Activated T-cell treated with anti-CD3 and anti-CD28 coated beads, Interleukin-2, amount 50 U/mL, for 48 hours (primary cell): ENCODE data around the gene CELA2A.
A peak's percentile ranks its signal among the peaks of the same experiment; 100 is the strongest.
"Not testable (repeated sequence)": the region's sequence is repeated elsewhere in the genome, so short reads cannot be mapped to it uniquely, and the experiment has no call there.

Source experiments
- DNase-seq, 2 experiments: peaks; one replicate each; pipeline ENCODE4 v3.0.0-alpha.2; 2020

CELA2A gene

GRCh38 chr1:15504436-15504835 lies 47.9 kb downstream of the CELA2A start:
- DNase-seq, result no peak

- DNase-seq, result no peak
Observed at GRCh38 chr1:15506831-15507230, 50.3 kb downstream of the CELA2A start.

DNA sequence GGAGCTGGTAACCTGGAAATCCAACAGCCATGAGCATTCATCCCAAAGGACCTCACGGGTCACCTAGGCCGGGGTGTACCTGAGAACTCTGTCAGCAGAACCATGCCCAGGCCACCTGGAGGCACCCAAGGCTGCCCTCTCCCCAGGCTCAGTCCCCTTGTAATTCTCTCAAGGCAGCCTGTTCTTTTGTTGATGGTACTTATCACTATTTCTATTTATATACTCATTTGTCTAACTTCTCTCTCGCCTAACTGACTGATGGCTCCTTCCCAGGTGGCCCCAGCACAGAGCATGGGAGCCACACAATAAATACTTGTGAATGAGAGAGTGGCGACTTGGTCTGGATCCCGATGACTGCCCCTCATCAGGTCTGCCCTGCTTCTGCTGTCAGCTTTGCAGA lies 50.7 kb downstream of the CELA2A start:
- no peak for DNase-seq

GRCh38 chr1:15508700-15509487 lies 52.4 kb downstream of the CELA2A start:
- no peak for DNase-seq

DNA sequence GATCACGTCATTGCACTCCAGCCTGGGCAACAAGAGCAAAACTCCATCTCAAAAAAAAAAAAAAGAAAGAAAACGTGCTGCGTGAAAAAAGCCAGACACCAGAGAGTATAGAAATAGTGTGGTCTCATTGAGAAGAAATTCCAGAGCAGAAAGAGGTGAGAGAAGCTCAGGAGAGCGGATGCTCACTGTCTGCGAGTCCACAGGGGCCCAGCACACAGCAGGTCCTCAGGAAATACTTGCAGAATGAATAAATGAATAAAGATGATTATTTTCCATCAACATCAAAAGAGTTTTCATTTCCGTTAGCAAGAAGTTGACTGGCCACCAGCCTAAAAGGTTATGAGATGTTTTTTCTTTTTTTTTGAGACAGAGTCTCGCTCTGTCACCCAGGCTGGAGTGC lies 53.1 kb downstream of the CELA2A start:
- no peak for DNase-seq

DNA sequence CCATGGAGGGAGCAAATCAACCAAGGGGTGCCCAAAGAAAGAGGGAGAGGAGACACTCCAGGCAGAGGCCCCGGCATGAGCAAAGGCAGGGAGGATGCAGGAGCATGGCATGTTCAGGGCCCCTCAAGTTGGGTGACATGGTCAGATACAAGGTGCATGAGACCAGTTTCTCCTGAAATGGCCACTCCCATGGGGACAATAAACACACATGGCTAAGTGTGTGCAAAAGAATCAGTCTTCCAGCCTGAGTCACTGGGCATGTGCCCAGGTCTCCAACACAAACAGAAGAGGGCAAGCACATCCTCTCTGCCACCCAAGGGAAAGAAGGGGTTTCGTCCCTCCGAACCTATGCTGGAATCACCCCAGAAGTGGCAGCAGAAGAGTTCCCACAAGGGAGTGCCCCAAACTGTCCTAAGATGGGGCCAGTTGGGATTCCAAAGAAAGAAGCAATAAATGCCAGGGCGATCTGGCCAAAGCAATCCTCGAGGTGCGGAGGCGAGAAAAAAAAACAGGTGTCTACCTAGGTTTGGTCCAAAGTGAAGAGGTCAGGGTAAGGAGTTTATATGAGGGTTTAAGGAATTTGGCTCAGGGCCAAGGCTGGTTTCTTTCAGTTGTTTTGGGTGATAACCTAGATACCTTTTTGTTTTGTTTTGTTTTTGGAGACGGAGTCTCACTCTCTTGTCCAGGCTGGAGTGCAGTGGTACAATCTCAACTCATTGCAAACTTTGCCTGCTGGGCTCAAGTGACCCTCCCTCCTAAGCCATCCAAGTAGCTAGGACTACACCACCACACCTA lies 54.3 kb downstream of the CELA2A start:
- DNase-seq, result no peak

DNA sequence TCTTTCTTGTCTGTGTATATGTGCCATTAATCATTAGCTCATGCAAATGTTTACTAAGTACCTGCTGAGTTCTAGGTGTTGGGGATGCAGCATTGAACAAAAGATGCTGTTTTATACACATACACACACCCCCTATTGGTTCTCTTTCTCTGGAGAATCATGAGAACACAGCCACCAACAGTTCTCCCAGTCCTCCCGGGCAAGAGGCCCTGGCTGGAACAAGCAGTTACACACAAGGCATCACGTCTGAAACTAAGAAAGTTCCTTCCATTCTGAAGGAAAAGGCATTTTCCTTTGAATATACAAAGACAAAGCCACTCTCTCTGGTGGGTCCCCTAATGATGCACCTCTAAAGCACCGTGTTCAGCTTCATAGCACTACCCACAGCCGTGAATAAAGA lies 56.7 kb downstream of the CELA2A start:
- DNase-seq, result no peak

- DNase-seq, result no peak
Observed at GRCh38 chr1:15513919-15514318, 57.4 kb downstream of the CELA2A start.

DNA sequence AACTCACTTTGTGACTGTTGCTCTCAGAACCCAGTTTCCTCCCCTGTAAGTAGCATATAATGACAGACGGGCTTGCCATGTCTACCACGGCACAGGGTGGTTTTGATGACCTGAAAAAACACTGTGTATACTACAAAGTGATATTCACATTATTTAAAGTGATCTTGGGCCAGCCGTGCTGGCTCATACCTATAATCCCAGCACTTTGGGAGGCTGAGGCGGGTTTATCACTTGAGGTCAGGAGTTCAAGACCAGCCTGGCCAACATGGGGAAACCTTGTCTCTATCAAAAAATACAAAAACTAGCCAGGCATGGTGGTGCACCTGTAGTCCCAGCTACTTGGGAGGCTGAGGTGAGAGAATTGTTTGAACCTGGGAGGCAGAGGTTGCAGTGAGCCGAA lies 58.0 kb downstream of the CELA2A start:
- not testable (repeated sequence) for DNase-seq

DNA sequence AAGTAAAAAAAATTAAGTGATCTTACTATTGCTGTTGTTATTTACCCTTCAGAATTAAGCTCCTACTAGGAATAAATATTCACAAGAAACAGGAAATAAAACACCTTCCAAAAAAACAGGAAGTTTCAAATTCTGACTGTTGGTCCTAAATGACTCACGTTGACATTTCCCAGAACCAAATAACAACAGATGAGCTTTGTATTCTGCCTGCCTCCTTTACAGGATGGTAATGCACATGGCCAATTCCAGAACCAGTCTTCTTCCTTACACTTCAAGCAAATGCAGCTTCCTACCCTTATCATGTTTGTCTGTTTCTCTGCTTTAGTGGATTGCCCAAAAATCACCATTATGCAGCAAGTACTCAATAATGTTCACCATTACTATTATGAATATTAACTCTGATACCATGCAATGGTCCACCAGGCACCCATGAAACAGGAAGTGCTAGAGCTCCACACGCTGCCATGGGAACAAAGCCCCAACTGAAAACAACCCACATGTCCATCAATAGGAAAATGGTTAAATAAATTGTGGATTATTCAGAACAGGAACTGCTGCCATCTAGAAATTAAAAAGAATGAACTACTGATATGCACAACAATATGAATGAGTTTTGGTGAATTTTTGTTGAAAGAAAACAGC lies 58.6 kb downstream of the CELA2A start:
- DNase-seq, result no peak

GRCh38 chr1:15519625-15520024 lies 63.1 kb downstream of the CELA2A start:
- no peak for DNase-seq

- DNase-seq, result peak in 1 of 2 experiments; percentile 13
Observed at GRCh38 chr1:15521206-15521906, 64.8 kb downstream of the CELA2A start.
